Peyer's patch (tissue), 4 donors: ENCODE measurements around the gene MYL6. TPM values are rescaled to one million over a fixed set of nuclear protein-coding genes. Genes with fewer than 3 reads are reported as not detected.

Experiments
- DNase-seq, 3 donors: peaks; one replicate each; pipeline ENCODE4 v3.0.0-alpha.2; 2017 to 2019
- H3K27ac ChIP-seq, 4 donors: fragments of 200-600 bp; sonication (generic); one replicate each; pipeline ENCODE4 v1.5.1; 2016 to 2019
- H3K27me3 ChIP-seq, 2 donors: fragments of 200-600 bp; sonication (generic); one replicate each; pipeline ENCODE4 v1.5.1; 2019
- H3K36me3 ChIP-seq, 3 donors: fragments of 200-600 bp; sonication (generic); one replicate each; pipeline ENCODE4 v1.5.1; 2016 to 2019
- H3K4me1 ChIP-seq, 4 donors: fragments of 200-600 bp; sonication (generic); one replicate each; pipeline ENCODE4 v1.5.1; 2016 to 2019
- H3K4me3 ChIP-seq, 4 donors: fragments of 200-600 bp; sonication (generic); 1 replicate in 3 of 4; 2 replicates in 1 of 4; pipeline ENCODE4 v1.5.1; 2016 to 2019; ENCODE audit warnings: mild to moderate bottlenecking in 1 of 4
- H3K9me3 ChIP-seq, 4 donors: fragments of 200-600 bp; sonication (generic); one replicate each; pipeline ENCODE4 v1.5.1; 2016 to 2019; ENCODE audit warnings: mild to moderate bottlenecking in 1 of 4
- POLR2A ChIP-seq, 2 donors: fragments of 450-650 bp; IDR thresholded peaks; one replicate each; pipeline ENCODE4 v1.5.1; 2017; ENCODE audit warnings: antibody characterized with exemption in 2 of 2, mild to moderate bottlenecking in 2 of 2, moderate library complexity in 2 of 2
- total RNA-seq, 4 donors: library from RNA; depleted of rRNA; stranded (reverse); fragments of >200 nt; gene quantifications; one replicate each; pipeline ENCODE4 v1.1.0, GENCODE V29; 2016
- TF ChIP-seq, protein P1 (sequence below), 6 experiments: fragments of 450-650 bp in 4 of 6; fragments of 200-600 bp in 2 of 6; sonication (generic) in 1 of 6; IDR thresholded peaks; one replicate each; pipeline ENCODE4 v1.5.1; 2017 to 2019; ENCODE audit warnings: antibody characterized with exemption in 6 of 6, mild to moderate bottlenecking in 3 of 6, moderate library complexity in 1 of 6

MYL6 gene
- total RNA-seq, 4 donors from 2014 or later = 1,247 to 1,872 (median 1,541) TPM

DNA sequence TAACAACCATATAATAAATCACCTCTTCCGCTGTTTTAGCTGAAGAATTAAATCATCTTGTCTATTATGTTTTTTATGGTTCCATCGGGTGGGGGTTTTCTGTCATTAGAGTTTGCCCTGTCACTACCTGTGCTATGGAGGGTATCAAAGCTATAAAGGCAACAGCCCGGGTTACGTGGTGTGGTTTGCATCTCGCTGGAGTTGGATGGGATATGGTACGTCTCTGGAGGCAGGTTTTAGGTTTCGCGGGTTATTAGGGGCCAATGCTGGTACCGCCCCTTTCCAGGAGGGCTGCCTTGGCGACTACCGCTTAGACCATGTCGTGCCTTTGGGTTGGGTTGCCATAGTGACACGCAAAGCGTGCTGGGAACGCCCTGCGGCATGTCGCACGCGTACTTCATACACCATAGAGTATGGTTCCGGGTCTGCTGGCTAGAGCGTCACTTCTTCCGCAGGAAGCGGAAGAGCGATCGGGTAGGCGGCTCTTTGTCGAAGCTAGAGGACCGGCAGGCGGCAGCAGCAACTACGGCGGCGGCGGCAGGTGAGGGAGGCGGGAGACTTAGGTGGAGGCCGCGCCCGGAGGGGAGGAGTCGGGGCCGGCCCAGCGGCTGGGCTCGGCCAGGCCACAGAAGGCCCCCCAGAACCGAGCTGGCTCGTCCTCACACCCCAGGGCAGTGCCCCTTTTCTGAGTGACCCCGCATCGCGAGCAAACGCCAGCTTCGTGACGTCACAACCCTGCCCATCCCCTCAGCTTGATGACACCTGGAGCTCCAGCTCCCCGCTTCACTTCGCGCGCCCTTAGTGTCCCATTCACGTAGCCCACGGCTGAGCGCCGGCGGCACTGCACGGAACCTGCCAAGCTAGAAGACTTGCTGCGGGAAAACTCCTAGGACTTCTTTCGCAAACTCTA, 40.1 kb upstream of the MYL6 start, which contains the start of gene ZC3H10:
Gene ZC3H10, plus strand, starts transcription at position 489 of the 910 bp plus-strand sequence. CDS start 2,297 bp downstream, outside the sequence.
- Histone ChIP-seq H3K4me3 (peak within 1 kb of the TSS; percentile 69 to 75 (median 74)), H3K27me3 (no peaks in the 10 kb centered on the region), H3K27ac (peak within 1 kb of the TSS; percentile 95 to 96 (median 96)), H3K36me3 (peaks cover 0 to 25% (median 0%) of the 10 kb centered on the region in 3 donors), H3K9me3 (no peaks in the 10 kb centered on the region), H3K4me1 (peaks cover 3 to 18% (median 4%) of the 10 kb centered on the region in 4 donors)
- peak; percentile 96 to 99 (median 96) for DNase-seq
- TF ChIP-seq POLR2A (IDR thresholded peaks at IDR 0.05) = peak; percentile 77 to 91
- TF ChIP-seq, protein P1, sequence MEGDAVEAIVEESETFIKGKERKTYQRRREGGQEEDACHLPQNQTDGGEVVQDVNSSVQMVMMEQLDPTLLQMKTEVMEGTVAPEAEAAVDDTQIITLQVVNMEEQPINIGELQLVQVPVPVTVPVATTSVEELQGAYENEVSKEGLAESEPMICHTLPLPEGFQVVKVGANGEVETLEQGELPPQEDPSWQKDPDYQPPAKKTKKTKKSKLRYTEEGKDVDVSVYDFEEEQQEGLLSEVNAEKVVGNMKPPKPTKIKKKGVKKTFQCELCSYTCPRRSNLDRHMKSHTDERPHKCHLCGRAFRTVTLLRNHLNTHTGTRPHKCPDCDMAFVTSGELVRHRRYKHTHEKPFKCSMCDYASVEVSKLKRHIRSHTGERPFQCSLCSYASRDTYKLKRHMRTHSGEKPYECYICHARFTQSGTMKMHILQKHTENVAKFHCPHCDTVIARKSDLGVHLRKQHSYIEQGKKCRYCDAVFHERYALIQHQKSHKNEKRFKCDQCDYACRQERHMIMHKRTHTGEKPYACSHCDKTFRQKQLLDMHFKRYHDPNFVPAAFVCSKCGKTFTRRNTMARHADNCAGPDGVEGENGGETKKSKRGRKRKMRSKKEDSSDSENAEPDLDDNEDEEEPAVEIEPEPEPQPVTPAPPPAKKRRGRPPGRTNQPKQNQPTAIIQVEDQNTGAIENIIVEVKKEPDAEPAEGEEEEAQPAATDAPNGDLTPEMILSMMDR (IDR thresholded peaks at IDR 0.05) = peak; percentile 27 to 74 (median 63)

DNA sequence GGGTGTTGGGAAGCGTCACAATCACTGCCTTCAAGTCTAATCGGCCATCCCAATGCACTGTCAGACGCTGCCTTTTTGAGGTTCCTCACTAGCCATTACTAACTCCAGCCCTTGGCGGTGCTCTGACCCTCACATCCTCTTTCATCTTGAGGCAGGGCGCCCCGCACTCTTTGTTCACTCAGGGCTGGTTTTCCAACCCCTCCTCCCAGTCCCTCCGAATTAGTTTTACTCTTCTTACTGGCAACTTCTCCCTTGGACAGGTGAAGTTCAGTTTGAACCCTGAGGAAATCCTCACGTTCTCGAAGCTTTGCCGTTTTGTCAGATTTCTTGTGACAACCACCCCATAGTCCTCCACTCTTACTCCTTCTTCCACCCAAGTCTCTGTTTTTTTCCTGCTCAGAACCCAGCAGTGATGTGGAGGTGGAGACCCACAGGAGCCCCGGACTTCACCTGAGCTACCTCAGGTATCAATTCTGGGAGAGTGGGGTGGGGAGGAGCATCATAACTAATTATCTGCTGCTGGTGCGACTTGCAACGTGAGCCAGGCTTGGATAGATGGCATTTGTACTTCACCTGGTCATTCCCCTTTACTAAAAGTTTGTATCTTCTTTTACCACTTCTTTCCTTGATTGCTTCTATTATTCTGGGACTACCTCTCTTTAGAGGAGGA, 39.3 kb upstream of the MYL6 start:
- TF ChIP-seq POLR2A (IDR thresholded peaks at IDR 0.05) = no peak
- TF ChIP-seq, protein P1 (IDR thresholded peaks at IDR 0.05) = no peak
- peak overlapping the region; percentile 69 to 75 (median 72) for H3K4me3 ChIP-seq
- H3K27ac ChIP-seq = peak overlapping the region; percentile 95 to 96 (median 96)
- no peaks in the 10 kb centered on the region for H3K9me3 ChIP-seq
- H3K4me1 ChIP-seq = peaks cover 3 to 18% (median 4%) of the 10 kb centered on the region in 4 donors
- DNase-seq = no peak
- peaks cover 0 to 19% (median 0%) of the 10 kb centered on the region in 3 donors for H3K36me3 ChIP-seq
- H3K27me3 ChIP-seq = no peaks in the 10 kb centered on the region

DNA sequence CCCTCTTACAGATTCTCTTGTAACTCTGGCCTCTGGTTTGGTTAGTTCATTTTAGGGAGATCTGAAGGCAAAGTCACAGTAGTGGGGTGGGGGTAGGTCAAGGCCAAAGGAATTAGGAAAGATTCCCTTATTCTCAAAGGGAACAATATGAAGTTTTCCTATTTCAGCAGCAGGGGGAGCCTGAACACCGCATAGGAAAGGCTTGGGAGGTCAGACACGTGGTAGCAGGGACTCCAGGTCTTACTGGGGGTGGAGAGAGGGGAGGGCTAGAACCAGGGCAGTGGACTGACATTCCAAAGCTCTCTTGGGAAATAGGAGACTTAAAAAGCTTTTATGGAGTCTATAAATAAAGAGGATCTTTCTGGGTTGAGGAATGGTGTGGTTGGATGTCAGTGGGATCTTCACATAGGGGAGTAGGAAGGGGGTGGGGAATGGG, 38.8 kb upstream of the MYL6 start:
- H3K4me3 ChIP-seq = peak overlapping the region in 2 of 4 donors; percentile 69 to 73

DNA sequence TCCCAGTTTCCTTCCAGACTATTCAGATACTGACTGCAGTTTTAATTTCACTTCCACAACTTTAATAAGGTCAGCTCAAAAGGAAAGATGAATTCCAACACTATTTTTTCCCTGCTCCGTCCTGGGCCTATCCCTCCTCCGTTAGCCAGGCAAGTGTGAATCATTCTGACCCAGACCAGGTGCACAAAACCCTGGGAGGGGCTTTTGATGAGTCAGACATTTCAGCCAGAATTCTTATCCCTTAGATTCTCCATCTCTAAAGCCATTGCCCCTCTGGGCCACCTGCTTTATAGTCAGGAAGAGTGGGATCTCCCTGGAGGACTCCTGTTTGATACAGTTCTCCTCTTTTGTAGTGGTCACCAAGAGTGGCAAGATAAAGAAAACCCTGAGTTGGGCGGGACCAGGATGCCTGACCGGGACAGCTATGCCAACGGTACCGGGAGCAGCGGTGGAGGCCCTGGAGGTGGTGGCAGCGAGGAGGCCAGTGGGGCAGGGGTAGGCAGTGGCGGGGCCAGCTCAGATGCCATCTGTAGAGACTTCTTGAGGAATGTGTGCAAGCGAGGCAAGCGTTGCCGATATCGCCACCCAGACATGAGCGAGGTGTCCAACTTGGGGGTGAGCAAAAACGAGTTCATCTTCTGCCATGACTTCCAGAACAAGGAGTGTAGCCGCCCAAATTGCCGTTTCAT, 37.9 kb upstream of the MYL6 start:
- H3K27ac ChIP-seq = peak overlapping the region in 2 of 4 donors; percentile 95 to 96

More for the DNA sequence above, 38.8 kb upstream of the MYL6 start:
- no peak for TF ChIP-seq POLR2A (IDR thresholded peaks at IDR 0.05)
- TF ChIP-seq, protein P1 (IDR thresholded peaks at IDR 0.05) = peak; percentile 66 to 93 (median 90)
- Histone ChIP-seq H3K27me3 (no peaks in the 10 kb centered on the region), H3K27ac (peak overlapping the region; percentile 95 to 96 (median 96)), H3K9me3 (no peaks in the 10 kb centered on the region), H3K36me3 (peaks cover 0 to 19% (median 0%) of the 10 kb centered on the region in 3 donors), H3K4me1 (peaks cover 3 to 18% (median 4%) of the 10 kb centered on the region in 4 donors)
- DNase-seq = peak in 2 of 3 donors; percentile 49 to 84

More for the DNA sequence above, 37.9 kb upstream of the MYL6 start:
- peaks cover 3 to 19% (median 4%) of the 10 kb centered on the region in 4 donors for H3K4me1 ChIP-seq
- no peak for DNase-seq
- no peaks in the 10 kb centered on the region for H3K27me3 ChIP-seq
- H3K36me3 ChIP-seq = peaks cover 0 to 19% (median 0%) of the 10 kb centered on the region in 3 donors
- H3K9me3 ChIP-seq = no peaks in the 10 kb centered on the region
- TF ChIP-seq, protein P1 (IDR thresholded peaks at IDR 0.05) = no peak
- TF ChIP-seq POLR2A (IDR thresholded peaks at IDR 0.05) = no peak
- H3K4me3 ChIP-seq = no peak overlapping the region
